Endometrial microvascular endothelial cells (primary cell): Measurements from ENCODE around the gene CHCHD10. TPM values are rescaled to one million over a fixed set of nuclear protein-coding genes. Genes with fewer than 3 reads are reported as not detected.
"Not testable (repeated sequence)": the region's sequence is repeated elsewhere in the genome, so short reads cannot be mapped to it uniquely, and the experiment has no call there.

Experiments
- in situ Hi-C: cut with HindIII; loops from 2 replicates; pipeline ENCODE4 v1.10.0; 2017; ENCODE audit warnings: low sequenced_read_pairs, low pct_unique_long_range_greater_than_20kb; ENCODE audit errors: inconsistent ontology term
- total RNA-seq: library from RNA; depleted of rRNA; stranded (reverse); fragments of >200 nt; gene quantifications from one replicate; pipeline ENCODE4 v1.2.3, GENCODE V29; 2015; ENCODE audit errors: inconsistent ontology term

Gene CHCHD10
- total RNA-seq, 1 donor from 2014 or later: 9.7 TPM

GRCh38 chr22:23754220-23754919 lies 13.4 kb downstream of the CHCHD10 start, which contains the start of gene VPREB3:
VPREB3 (minus strand) TSS chr22:23754425; CDS start chr22:23754363, 62 bp downstream.
- in situ Hi-C loops: no loop called here

GRCh38 chr22:23753385-23753784 lies 14.4 kb downstream of the CHCHD10 start:
- in situ Hi-C loops: no loop called here

- in situ Hi-C loops: no loop called here
Observed at GRCh38 chr22:23752750-23753149, 15.0 kb downstream of the CHCHD10 start.

- in situ Hi-C loops: no loop called here
Observed at GRCh38 chr22:23752090-23752691, 15.6 kb downstream of the CHCHD10 start.

- in situ Hi-C loops: no loop called here
Observed at GRCh38 chr22:23751441-23751996, 16.3 kb downstream of the CHCHD10 start.

GRCh38 chr22:23750714-23751440 lies 16.9 kb downstream of the CHCHD10 start, which contains the start of gene ZNF70:
ZNF70 (minus strand) TSS chr22:23751112; CDS start chr22:23745140, 5,972 bp downstream.
- in situ Hi-C loops: no loop called here

GRCh38 chr22:23750367-23750713 lies 17.4 kb downstream of the CHCHD10 start:
- in situ Hi-C loops: no loop called here

- in situ Hi-C loops: no loop called here
Observed at GRCh38 chr22:23749841-23750301, 17.9 kb downstream of the CHCHD10 start.

GRCh38 chr22:23745791-23746190 lies 22.0 kb downstream of the CHCHD10 start:
- in situ Hi-C loops: no loop called here

- in situ Hi-C loops: no loop called here
Observed at GRCh38 chr22:23744485-23744884, 23.3 kb downstream of the CHCHD10 start.

- in situ Hi-C loops: no loop called here
Observed at GRCh38 chr22:23744001-23744400, 23.8 kb downstream of the CHCHD10 start.

- in situ Hi-C loops: no loop called here
Observed at GRCh38 chr22:23743303-23743705, 24.5 kb downstream of the CHCHD10 start.

GRCh38 chr22:23742505-23743264 lies 25.1 kb downstream of the CHCHD10 start:
- in situ Hi-C loops: no loop called here

GRCh38 chr22:23737696-23738095 lies 30.1 kb downstream of the CHCHD10 start:
- in situ Hi-C loops: no loop called here

- in situ Hi-C loops: not testable (repeated sequence)
Observed at GRCh38 chr22:23728108-23728507, 39.7 kb downstream of the CHCHD10 start.

GRCh38 chr22:23722724-23723123 lies 45.0 kb downstream of the CHCHD10 start:
- in situ Hi-C loops: no loop called here

- in situ Hi-C loops: no loop called here
Observed at GRCh38 chr22:23722160-23722559, 45.6 kb downstream of the CHCHD10 start.

GRCh38 chr22:23720855-23721254 lies 46.9 kb downstream of the CHCHD10 start:
- in situ Hi-C loops: no loop called here
